HepG2 (cell line): ENCODE data around the gene CNDP1. TPM values are rescaled to one million over a fixed set of nuclear protein-coding genes. Genes with fewer than 3 reads are reported as not detected.

Source experiments
- FOXC1 ChIP-seq: sonication (generic); formaldehyde crosslinking; IDR thresholded peaks from 2 replicates; pipeline ENCODE4 v1.8.0; 2022; ENCODE audit warnings: mild to moderate bottlenecking, missing genetic modification reagents, borderline replicate concordance
- GABPB1 ChIP-seq: IDR thresholded peaks from 2 replicates; pipeline ENCODE4 v1.6.1; 2016; ENCODE audit warnings: mild to moderate bottlenecking, missing genetic modification reagents, moderate library complexity, missing compliant biosample characterization
- HBP1 ChIP-seq: IDR thresholded peaks from 2 replicates; pipeline ENCODE4 v1.6.1; 2016; ENCODE audit warnings: low read depth, control low read depth
- IKZF5 ChIP-seq: IDR thresholded peaks from 2 replicates; pipeline ENCODE4 v1.6.1; 2018; ENCODE audit warnings: missing genetic modification reagents, mild to moderate bottlenecking, missing compliant biosample characterization
- MIER2 ChIP-seq: IDR thresholded peaks from 2 replicates; pipeline ENCODE4 v1.6.1; 2016; ENCODE audit warnings: missing biosample characterization, missing genetic modification reagents
- NR1H2 ChIP-seq: sonication (generic); formaldehyde crosslinking; IDR thresholded peaks from 2 replicates; pipeline ENCODE4 v1.8.1; 2022; ENCODE audit warnings: low read depth, missing genetic modification reagents, borderline replicate concordance
- PCBP2 ChIP-seq: fragments of 200-400 bp; formaldehyde crosslinking; optimal IDR thresholded peaks from 2 replicates; pipeline ENCODE3; 2018; ENCODE audit warnings: low read length, low read depth; ENCODE audit not compliant: poor library complexity, severe bottlenecking
- RAD21 ChIP-seq: fragments of 450-650 bp; formaldehyde crosslinking; IDR thresholded peaks from 2 replicates; pipeline ENCODE4 v1.5.0; 2020; ENCODE audit warnings: mild to moderate bottlenecking
- RBM39 ChIP-seq: fragments of 200-400 bp; formaldehyde crosslinking; IDR thresholded peaks from one replicate; pipeline ENCODE4 v1.6.1; 2018; ENCODE audit warnings: antibody characterized with exemption, mild to moderate bottlenecking, low read depth, low read length; ENCODE audit not compliant: poor library complexity, severe bottlenecking
- RXRB ChIP-seq: IDR thresholded peaks from 2 replicates; pipeline ENCODE4 v1.6.1; 2016; ENCODE audit warnings: borderline replicate concordance, missing genetic modification reagents, missing compliant biosample characterization
- TP53 ChIP-seq: sonication (generic); formaldehyde crosslinking; conservative IDR thresholded peaks from 2 replicates; pipeline ENCODE4 v1.4.0; 2020; ENCODE audit warnings: missing genetic modification reagents
- ZBTB1 ChIP-seq: sonication (generic); formaldehyde crosslinking; IDR thresholded peaks from 2 replicates; pipeline ENCODE4 v1.4.0; 2020; ENCODE audit warnings: missing genetic modification reagents, borderline replicate concordance
- ZBTB4 ChIP-seq: sonication (generic); formaldehyde crosslinking; IDR thresholded peaks from 2 replicates; pipeline ENCODE4 v1.4.0; 2020; ENCODE audit warnings: missing genetic modification reagents, mild to moderate bottlenecking, borderline replicate concordance
- ZKSCAN8 ChIP-seq: IDR thresholded peaks from 2 replicates; pipeline ENCODE4 v1.6.1; 2016; ENCODE audit warnings: borderline replicate concordance, missing genetic modification reagents, missing compliant biosample characterization
- ZNF138 ChIP-seq: sonication (generic); formaldehyde crosslinking; IDR thresholded peaks from 2 replicates; pipeline ENCODE4 v1.5.0; 2020; ENCODE audit warnings: mild to moderate bottlenecking, low read depth, missing genetic modification reagents
- ZNF292 ChIP-seq: sonication (generic); formaldehyde crosslinking; IDR thresholded peaks from 2 replicates; pipeline ENCODE4 v1.8.1; 2022; ENCODE audit warnings: mild to moderate bottlenecking, low read depth, missing genetic modification reagents, borderline replicate concordance
- ZNF44 ChIP-seq: sonication (generic); formaldehyde crosslinking; IDR thresholded peaks from 2 replicates; pipeline ENCODE4 v1.5.1; 2020; ENCODE audit warnings: mild to moderate bottlenecking, missing genetic modification reagents
- ZNF567 ChIP-seq: sonication (generic); formaldehyde crosslinking; IDR thresholded peaks from 2 replicates; pipeline ENCODE4 v1.8.1; 2023; ENCODE audit warnings: mild to moderate bottlenecking, missing genetic modification reagents, borderline replicate concordance
- ZNF569 ChIP-seq: sonication (generic); formaldehyde crosslinking; IDR thresholded peaks from 2 replicates; pipeline ENCODE4 v1.5.0; 2020; ENCODE audit warnings: mild to moderate bottlenecking, missing genetic modification reagents, moderate library complexity, borderline replicate concordance
- ZNF761 ChIP-seq: sonication (generic); formaldehyde crosslinking; conservative IDR thresholded peaks from 2 replicates; pipeline ENCODE4 v1.4.0; 2020; ENCODE audit warnings: mild to moderate bottlenecking, missing genetic modification reagents
- ZNF781 ChIP-seq: sonication (generic); formaldehyde crosslinking; IDR thresholded peaks from 2 replicates; pipeline ENCODE4 v1.5.1; 2020; ENCODE audit warnings: borderline replicate concordance, mild to moderate bottlenecking, missing genetic modification reagents; ENCODE audit errors: not compliant biosample characterization
- polyA plus RNA-seq, 8 experiments: library from polyadenylated mRNA; depleted of rRNA in 3 of 8; stranded (reverse) in 7 of 8; unstranded in 1 of 8; fragments of >200 nt; fragmentation: Illumina TruSeq in 4 of 8; extraction: Trizol in 4 of 8; gene quantifications; 2 replicates each; pipeline versions ENCODE4 v1.2.1 to v1.2.3, GENCODE V29; 2011 to 2016; ENCODE audit warnings: low read depth in 4 of 8, missing spikeins in 1 of 8, mixed read lengths in 1 of 8; ENCODE audit not compliant: insufficient read depth in 1 of 8
- total RNA-seq, 5 experiments: library from RNA; depleted of rRNA; stranded (reverse); fragments of >200 nt; fragmentation: Illumina TruSeq; extraction: Trizol; gene quantifications; 2 replicates each; pipeline ENCODE4 v1.2.3, GENCODE V29; 2016; ENCODE audit warnings: low read depth in 1 of 5

The CNDP1 gene
- total and polyA plus RNA-seq, 2 of the 13 experiments (the other 11 are each of a cell fraction or from before 2014, with no cell fraction given): 0.01 TPM; not detected in 1

DNA sequence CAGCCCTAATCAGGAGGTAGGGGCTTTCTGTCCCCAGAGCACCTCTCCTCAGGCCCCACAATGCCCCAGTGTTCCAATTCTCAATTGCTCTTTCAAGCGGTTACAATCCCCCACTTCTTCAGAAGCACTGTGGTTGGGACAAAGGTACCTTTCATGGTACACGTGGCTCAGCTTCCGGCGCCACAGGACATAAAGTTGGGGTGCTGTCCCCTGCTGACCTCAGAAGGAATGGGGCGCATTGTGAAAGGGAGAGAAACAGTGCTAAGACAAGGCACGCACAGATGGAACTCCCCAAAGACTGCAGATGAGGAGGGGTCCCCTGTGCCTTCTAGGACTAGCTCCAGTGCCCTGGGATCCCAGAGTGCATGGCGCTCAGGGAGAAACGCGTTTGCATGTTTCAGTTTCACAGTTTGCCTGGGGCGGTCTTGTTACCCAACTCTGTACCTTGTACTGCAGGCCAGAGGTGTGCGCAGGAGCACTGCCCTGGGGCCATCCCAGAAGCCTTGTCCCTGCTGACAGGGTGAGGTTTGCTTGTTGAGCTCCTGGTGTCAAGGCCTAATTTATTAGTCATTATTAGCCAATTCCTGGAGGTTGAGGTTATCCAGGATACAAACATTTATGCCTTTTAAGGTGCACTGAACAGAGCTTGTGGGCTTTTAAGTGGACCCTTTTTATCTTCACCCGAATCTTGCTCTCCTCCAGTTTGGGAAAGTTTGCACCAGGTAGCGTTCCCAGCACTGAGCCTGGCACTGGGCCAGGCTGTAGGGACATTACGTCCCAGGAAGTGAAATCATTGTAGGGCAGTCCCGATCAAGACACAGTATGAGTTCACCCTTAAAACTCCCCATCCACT lies 7.6 kb downstream of the CNDP1 start (continued):
- TF ChIP-seq ZNF761 (CRISPR knock-in tag) (peak; percentile 83), ZNF569 (no peak), ZNF138 (CRISPR knock-in tag) (0 out of 2 replicates have a peak, but pooled peaks have one; percentile 88), ZBTB1 (CRISPR knock-in tag) (no peak), HBP1 (CRISPR knock-in tag) (no peak), FOXC1 (CRISPR knock-in tag) (peak; percentile 46; the same call in 1 of the 2 replicates), NR1H2 (CRISPR knock-in tag) (no peak), RXRB (CRISPR knock-in tag) (peak; percentile 96), RBM39 (no peak), RAD21 (CRISPR knock-in tag) (peak; percentile 39; the same call in 1 of the 2 replicates), ZNF567 (CRISPR knock-in tag) (no peak), ZNF44 (no peak; the same call in 1 of the 2 replicates), GABPB1 (CRISPR knock-in tag) (peak; percentile 70), ZNF292 (CRISPR knock-in tag) (peak; percentile 93; the same call in 1 of the 2 replicates), ZBTB4 (CRISPR knock-in tag) (peak; percentile 59; the same call in 1 of the 2 replicates), ZNF781 (CRISPR knock-in tag) (peak; percentile 80), MIER2 (CRISPR knock-in tag) (peak; percentile 83), PCBP2 (no peak), ZKSCAN8 (0 out of 2 replicates have a peak, but pooled peaks have one; percentile 32), IKZF5 (CRISPR knock-in tag) (peak; percentile 83), TP53 (CRISPR knock-in tag) (no peak)
